Stomach smooth muscle (tissue), 2 donors: ENCODE measurements around the gene AMFR.

Experiments
- H3K27ac ChIP-seq: one replicate; pipeline ENCODE4 v1.7.0; 2013; ENCODE audit warnings: mild to moderate bottlenecking, low read length, inconsistent platforms
- H3K27me3 ChIP-seq, 2 donors: one replicate each; pipeline ENCODE4 v1.7.0; 2013; ENCODE audit warnings: low read length in 2 of 2; ENCODE audit not compliant: insufficient read depth in 2 of 2, control insufficient read depth in 1 of 2
- H3K36me3 ChIP-seq, 2 donors: one replicate each; pipeline ENCODE4 v1.7.0; 2013; ENCODE audit warnings: low read length in 2 of 2; ENCODE audit not compliant: control insufficient read depth in 2 of 2, insufficient read depth in 2 of 2
- H3K4me1 ChIP-seq: one replicate; pipeline ENCODE4 v1.7.0; 2013; ENCODE audit warnings: low read length; ENCODE audit not compliant: control insufficient read depth, insufficient read depth
- H3K4me3 ChIP-seq, 2 donors: one replicate each; pipeline ENCODE4 v1.7.0; 2013; ENCODE audit warnings: low read length in 2 of 2
- H3K9ac ChIP-seq, 2 donors: one replicate each; pipeline ENCODE4 v1.7.0; 2013; ENCODE audit warnings: low read length in 2 of 2, mild to moderate bottlenecking in 1 of 2
- H3K9me3 ChIP-seq, 2 donors: one replicate each; pipeline ENCODE4 v1.7.0; 2013; ENCODE audit warnings: low read length in 2 of 2; ENCODE audit not compliant: control insufficient read depth in 2 of 2
- donor health status: healthy.
- donor health status: Pancreatic carcinoma.

AMFR gene

DNA sequence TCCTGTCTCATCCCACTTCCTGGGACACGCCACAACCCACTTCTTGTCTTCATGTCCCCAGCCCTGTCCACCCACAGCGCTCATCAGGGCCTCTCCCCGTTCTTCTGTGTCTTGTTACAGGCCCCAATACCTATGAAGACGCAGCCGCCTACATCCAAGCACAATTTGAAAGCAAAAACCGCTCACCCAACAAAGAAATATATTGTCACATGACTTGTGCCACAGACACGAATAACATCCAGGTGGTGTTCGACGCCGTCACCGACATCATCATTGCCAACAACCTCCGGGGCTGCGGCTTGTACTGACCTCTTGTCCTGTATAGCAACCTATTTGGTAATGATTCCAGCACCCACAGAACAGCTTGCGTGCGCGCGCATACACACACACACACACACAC lies 70.6 kb downstream of the AMFR start:
- Histone ChIP-seq H3K9me3 (no peaks in the 10 kb centered on the region), H3K36me3 (peaks cover 0 to 5% of the 10 kb centered on the region in 2 donors), H3K9ac (no peak overlapping the region), H3K27ac (no peak overlapping the region), H3K27me3 (no peaks in the 10 kb centered on the region), H3K4me1 (peaks cover 7% of the 10 kb centered on the region), H3K4me3 (no peak overlapping the region)

DNA sequence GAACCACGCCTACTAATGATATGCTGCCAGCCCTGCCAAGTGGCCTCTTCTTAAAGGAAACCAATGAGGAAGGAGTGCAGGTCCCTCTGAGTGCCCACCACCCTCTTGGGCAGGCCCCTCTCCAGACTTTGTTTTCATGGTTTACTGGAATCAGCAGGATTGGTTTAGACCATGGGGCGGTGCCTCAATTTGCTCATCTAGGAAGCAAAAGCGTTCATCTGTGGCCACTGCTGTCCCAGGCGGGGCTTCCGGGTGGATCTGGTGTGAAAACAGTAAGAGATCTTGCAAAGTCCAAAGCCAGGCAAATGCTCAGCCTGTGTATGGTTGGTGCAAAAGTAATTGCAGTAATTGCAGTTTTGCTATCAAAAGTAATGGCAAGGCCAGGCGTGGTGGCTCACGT lies 71.3 kb downstream of the AMFR start:
- Histone ChIP-seq H3K4me1 (peaks cover 7% of the 10 kb centered on the region), H3K9ac (no peak overlapping the region), H3K27ac (no peak overlapping the region), H3K9me3 (no peaks in the 10 kb centered on the region), H3K27me3 (no peaks in the 10 kb centered on the region), H3K4me3 (no peak overlapping the region), H3K36me3 (peaks cover 0 to 7% of the 10 kb centered on the region in 2 donors)

DNA sequence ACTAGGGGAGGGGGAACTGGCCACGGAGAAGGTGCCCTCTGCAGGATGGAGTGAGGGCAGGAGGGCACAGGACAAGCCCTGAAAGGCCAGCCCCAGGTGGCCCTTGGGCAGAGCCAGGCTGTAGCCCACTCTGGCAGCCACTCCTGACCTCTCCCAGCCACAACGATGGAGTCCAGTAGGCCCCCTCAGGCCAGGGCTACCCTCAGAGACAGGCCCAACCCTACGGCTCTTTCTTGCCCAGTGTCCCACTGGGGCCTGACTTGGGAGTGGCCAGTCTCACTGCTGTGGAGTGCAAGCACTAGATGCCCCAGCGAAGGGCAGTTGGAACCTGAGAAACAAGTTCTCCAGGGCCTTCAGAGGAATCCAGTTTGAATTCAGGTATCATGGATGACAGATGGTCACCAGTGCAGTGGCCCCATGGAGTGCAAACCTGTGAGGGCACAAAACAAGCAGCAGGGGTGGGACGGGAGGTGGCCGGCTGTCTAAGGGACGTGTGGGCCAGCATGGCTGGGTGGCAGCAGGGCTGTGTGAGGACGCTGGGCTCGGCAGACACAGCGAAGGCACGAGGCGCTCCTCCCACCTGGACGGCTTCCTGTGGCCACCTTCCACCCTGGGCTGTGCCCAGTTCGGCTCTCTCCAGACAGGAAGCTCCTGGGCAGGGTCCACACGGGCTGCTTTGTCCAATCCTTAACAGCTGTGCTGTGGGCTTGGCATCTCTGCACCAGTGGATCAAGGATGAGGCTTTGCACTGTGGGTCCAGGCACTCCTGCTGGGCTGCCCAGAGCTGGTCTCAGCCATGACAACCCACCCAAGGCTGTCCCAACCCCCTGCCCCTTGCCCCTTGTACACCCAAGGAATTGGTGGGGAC lies 72.1 kb downstream of the AMFR start:
- no peak overlapping the region for H3K4me3 ChIP-seq
- H3K27me3 ChIP-seq = no peaks in the 10 kb centered on the region
- H3K9ac ChIP-seq = no peak overlapping the region
- H3K27ac ChIP-seq = no peak overlapping the region
- peaks cover 7% of the 10 kb centered on the region for H3K4me1 ChIP-seq
- H3K36me3 ChIP-seq = peaks cover 0 to 9% of the 10 kb centered on the region in 2 donors
- H3K9me3 ChIP-seq = no peaks in the 10 kb centered on the region

DNA sequence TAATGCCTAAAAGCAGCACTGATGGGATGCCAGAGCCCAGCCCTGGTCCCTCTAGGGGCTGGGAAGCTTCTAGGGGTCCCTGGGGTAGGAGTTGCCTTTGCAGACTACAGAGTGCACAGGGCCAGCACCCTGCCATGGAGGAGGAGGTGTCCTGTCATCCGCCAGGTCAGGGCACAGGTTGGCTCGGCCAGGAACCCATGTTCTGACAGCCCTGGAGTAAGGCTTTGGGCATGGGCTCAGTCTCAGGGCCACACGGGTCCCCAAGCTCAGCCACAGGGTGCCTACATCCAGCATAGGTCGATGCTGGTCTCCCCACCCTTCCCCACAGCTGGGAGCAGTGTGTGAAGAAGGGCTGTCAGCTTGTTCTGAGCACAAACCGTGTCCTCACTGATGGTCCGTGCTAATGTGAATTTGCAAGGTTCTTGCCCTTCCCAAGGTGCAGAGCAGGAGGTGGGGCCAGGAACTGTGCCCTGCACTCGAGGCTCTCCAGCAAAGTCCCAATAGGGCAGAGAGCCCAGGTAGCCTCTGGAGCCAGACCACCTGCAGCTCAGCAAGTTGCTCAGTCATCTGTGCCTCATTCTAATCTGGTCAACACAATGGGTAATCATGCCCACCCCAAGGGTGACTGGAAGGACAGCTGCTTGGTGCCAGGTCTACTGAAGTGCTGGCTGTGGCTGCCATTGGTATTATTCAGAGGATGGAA lies 72.8 kb downstream of the AMFR start:
- H3K9me3 ChIP-seq = no peaks in the 10 kb centered on the region
- H3K4me1 ChIP-seq = peaks cover 7% of the 10 kb centered on the region
- peaks cover 0 to 9% of the 10 kb centered on the region in 2 donors for H3K36me3 ChIP-seq
- H3K27ac ChIP-seq = no peak overlapping the region
- no peak overlapping the region for H3K9ac ChIP-seq
- H3K27me3 ChIP-seq = no peaks in the 10 kb centered on the region
- no peak overlapping the region for H3K4me3 ChIP-seq

DNA sequence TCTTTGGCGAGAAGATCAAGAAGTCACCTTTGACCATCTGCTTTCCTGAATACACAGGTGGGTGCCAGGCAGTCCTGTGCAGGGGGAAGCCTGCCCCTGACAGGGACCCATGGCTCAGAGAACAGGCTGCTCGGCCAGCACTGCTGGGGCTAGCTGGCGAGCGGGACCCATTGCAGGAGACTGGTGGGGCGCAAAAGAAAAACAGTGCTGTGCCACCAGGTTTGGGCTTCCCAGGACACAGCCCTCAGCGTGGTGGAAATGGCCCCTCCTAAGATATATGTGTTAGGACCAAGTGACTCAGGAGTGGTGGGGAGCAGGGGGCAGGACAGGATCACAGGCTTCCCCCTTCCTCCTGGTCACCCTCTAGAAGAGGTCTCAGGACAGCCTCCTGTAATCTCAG lies 73.9 kb downstream of the AMFR start:
- Histone ChIP-seq H3K9ac (no peak overlapping the region), H3K4me1 (peaks cover 7% of the 10 kb centered on the region), H3K36me3 (peaks cover 0 to 9% of the 10 kb centered on the region in 2 donors), H3K27ac (no peak overlapping the region), H3K4me3 (no peak overlapping the region), H3K27me3 (no peaks in the 10 kb centered on the region), H3K9me3 (no peaks in the 10 kb centered on the region)

DNA sequence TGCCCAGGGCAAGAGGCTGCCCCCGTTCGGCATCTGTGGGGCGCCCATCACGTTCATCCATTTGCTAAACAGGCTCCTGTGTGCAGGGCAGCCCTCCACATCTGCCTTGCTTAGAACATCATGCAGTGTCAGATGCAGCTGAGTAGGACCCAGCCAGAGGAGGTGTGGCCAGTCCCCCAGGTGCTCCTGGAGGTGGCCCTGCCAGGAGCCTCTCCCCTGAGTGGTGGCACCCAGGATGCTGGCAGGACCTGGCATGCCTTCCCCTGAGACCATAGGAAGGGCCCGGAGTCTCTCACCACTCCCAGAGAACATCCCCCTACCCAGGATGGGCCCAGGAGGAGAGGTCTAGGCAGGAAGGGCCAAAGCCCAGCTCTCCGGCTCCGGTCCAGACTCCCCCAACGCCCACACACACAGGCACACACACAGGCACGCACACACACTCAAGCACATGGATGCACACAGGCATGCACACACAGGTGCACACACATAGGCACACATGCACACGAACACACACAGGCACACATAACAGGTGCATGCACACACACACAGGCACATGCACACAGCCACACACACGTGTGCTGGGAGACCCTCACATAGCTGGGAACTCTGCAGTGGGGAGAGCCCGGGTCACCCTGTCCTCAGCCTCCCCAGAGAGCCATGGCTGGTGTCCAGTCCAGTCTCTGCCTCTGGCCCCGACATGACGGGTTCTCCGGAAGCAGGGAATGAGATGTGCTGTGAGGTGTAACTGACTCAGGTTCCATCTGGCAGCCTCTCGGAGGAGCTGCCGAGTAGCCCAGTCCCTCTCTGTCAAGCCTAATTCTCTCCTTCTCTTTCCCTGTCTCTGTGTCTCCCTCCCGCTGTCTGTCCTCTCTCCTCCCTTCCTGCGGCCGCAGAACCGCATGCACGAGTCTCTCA lies 74.6 kb downstream of the AMFR start:
- Histone ChIP-seq H3K27me3 (no peaks in the 10 kb centered on the region), H3K27ac (no peak overlapping the region), H3K36me3 (peaks cover 0 to 16% of the 10 kb centered on the region in 2 donors), H3K9me3 (no peaks in the 10 kb centered on the region), H3K9ac (no peak overlapping the region), H3K4me3 (no peak overlapping the region), H3K4me1 (no peaks in the 10 kb centered on the region)

DNA sequence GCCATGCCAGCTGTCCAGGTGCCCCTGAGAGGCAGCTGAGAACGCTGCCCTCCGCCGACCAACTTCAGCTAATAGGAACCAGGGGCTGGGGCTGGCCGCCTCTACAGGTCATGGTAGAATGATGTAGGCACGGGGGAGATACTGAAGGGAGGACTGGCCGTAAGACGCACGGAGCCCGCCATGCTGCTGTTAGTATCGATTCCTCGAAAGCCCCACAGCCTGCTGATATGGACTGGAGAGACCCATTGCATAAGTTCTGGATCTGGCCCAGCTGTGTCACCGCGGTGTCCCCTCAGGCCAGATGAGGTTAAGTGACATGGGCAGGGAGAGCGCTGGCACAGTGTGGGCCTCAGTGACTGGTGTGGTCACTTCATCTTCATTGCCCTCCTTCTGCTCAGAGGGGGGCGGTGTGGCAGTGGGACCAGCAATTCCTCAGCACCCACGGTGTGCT lies 75.6 kb downstream of the AMFR start:
- H3K27ac ChIP-seq = no peak overlapping the region
- H3K27me3 ChIP-seq = no peaks in the 10 kb centered on the region
- H3K9me3 ChIP-seq = no peaks in the 10 kb centered on the region
- H3K9ac ChIP-seq = no peak overlapping the region
- H3K36me3 ChIP-seq = peaks cover 0 to 23% of the 10 kb centered on the region in 2 donors
- no peak overlapping the region for H3K4me3 ChIP-seq
- no peaks in the 10 kb centered on the region for H3K4me1 ChIP-seq

DNA sequence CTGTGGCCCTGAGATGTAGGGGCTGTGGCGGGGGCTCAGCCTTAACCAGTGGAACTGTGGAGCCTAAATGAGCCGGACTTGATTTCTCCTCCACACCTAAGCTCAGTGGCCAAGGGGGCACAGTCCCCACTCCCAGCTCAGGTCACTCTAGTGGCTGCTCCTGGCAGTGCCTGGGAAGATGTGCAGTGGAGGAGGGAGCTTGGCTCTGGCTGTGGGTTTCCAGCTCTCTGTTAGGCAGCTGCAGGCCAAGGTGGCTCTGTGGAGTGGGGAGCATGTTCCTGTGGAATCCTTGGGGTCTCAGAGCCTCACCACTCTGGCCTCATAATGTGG lies 76.3 kb downstream of the AMFR start:
- Histone ChIP-seq H3K36me3 (peaks cover 0 to 28% of the 10 kb centered on the region in 2 donors), H3K4me3 (no peak overlapping the region), H3K9me3 (no peaks in the 10 kb centered on the region), H3K9ac (no peak overlapping the region), H3K27ac (no peak overlapping the region), H3K4me1 (no peaks in the 10 kb centered on the region), H3K27me3 (no peaks in the 10 kb centered on the region)

DNA sequence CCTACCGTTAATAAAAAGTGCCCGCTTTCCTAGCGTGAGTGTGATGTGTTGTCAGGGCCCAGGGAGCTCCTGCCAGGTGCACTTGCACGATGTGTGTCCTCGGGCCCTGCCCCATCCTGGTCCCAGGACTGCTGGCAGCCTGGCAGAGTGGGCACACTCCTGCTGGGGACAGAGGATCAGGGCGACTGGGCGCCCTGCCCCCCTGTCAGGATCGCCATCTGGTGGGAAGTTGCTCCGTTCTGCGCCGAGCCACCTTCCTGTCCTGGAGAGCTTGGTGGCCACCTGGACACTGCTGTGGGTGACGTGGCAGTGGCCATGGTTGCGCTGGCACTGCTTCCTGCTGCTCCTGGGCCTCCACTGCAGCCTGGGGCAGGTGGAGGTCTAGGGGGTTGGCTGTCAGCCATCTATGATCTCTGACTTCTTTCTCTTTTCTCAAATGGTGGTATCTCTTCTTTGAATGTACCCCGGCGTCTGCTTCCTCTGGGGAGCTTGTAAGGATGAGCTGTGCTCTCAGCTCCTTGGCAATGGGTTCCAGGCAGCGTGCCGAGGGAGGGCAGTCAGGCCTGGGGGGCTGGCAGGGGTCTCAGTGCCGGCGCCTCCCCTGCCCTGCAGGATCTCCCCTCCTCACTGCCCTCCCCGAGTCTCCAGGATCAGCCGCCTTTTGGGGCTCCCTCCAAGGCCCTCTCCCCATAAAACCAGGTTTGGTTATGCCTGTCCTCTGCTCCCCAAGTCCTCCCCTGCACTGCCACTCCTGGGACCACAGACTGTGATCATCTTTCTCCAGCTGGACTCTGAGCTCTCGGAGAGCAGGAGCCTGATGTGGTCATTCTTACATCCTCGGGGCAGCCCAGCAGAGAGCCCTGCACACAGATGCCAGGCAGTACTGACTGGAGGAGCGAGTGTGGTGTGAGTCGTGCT lies 76.9 kb downstream of the AMFR start:
- Histone ChIP-seq H3K27ac (no peak overlapping the region), H3K4me1 (no peaks in the 10 kb centered on the region), H3K9me3 (no peaks in the 10 kb centered on the region), H3K36me3 (peaks cover 0 to 29% of the 10 kb centered on the region in 2 donors), H3K4me3 (no peak overlapping the region), H3K9ac (no peak overlapping the region), H3K27me3 (no peaks in the 10 kb centered on the region)

DNA sequence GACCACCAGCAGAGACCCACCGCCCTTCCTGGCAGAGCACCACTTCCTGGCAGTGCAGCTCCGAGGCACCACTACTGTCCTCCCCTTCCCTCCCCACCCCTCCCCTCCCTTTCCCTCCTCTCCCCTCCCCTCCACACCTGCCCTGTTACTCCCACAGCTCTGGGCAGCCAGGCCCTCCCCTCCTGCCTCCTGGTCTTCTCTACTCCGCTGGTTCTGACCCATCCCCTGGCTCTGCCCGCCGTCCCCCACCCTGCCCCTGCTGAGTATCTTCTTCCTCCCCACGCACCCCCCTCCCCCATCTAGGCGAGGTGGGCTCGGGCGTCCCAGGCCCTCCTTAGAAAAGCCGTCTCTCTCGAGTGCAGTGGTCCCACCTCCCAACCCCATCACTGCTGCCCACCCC lies 77.7 kb downstream of the AMFR start:
- Histone ChIP-seq H3K27ac (no peak overlapping the region), H3K27me3 (no peaks in the 10 kb centered on the region), H3K36me3 (peaks cover 0 to 31% of the 10 kb centered on the region in 2 donors), H3K9me3 (no peaks in the 10 kb centered on the region), H3K9ac (no peak overlapping the region), H3K4me3 (no peak overlapping the region), H3K4me1 (no peaks in the 10 kb centered on the region)
